GM12875 (cell line): ENCODE measurements around the gene AP3B1.

Source experiments
- H3K4me3 ChIP-seq: one replicate; pipeline ENCODE4 v1.5.1; 2011; ENCODE audit warnings: low read depth, low read length, control low read depth
- CTCF ChIP-seq: IDR thresholded peaks from 2 replicates; pipeline ENCODE4 v1.5.1; 2011; ENCODE audit warnings: low read depth, mild to moderate bottlenecking, control low read depth, inconsistent platforms, low read length, moderate library complexity, borderline replicate concordance; ENCODE audit not compliant: insufficient read depth

Gene AP3B1

GRCh38 chr5:78269088-78269703 lies 25.3 kb downstream of the AP3B1 start:
- H3K4me3 ChIP-seq: no peak overlapping the region
- 0 out of 2 replicates have a peak, but pooled peaks have one; percentile 9 for TF ChIP-seq CTCF

GRCh38 chr5:78268356-78268755 lies 26.1 kb downstream of the AP3B1 start:
- no peak for TF ChIP-seq CTCF
- no peak overlapping the region for H3K4me3 ChIP-seq

GRCh38 chr5:78265163-78265562 lies 29.3 kb downstream of the AP3B1 start:
- no peak overlapping the region for H3K4me3 ChIP-seq
- no peak for TF ChIP-seq CTCF

GRCh38 chr5:78264600-78264999 lies 29.9 kb downstream of the AP3B1 start:
- no peak for TF ChIP-seq CTCF
- no peak overlapping the region for H3K4me3 ChIP-seq

GRCh38 chr5:78260771-78261170 lies 33.7 kb downstream of the AP3B1 start:
- no peak for TF ChIP-seq CTCF
- H3K4me3 ChIP-seq: no peak overlapping the region

GRCh38 chr5:78253201-78253600 lies 41.3 kb downstream of the AP3B1 start:
- TF ChIP-seq CTCF: no peak
- no peak overlapping the region for H3K4me3 ChIP-seq

GRCh38 chr5:78252715-78253114 lies 41.8 kb downstream of the AP3B1 start:
- H3K4me3 ChIP-seq: no peak overlapping the region

More at GRCh38 chr5:78252715-78253114, 41.8 kb downstream of the AP3B1 start:
- no peak for TF ChIP-seq CTCF
